Measurements from ENCODE around the gene CDCP1. TPM values are rescaled to one million over a fixed set of nuclear protein-coding genes. Genes with fewer than 3 reads are reported as not detected.

Gene CDCP1
- total and polyA plus RNA-seq, 2 donors (not counting 1 experiment from before 2014, with no cell fraction given), result not detected

- intact Hi-C loops (cut with micrococcal nuclease), result no loop called here
- Mint-ChIP-seq H3K27me3 (peaks cover 16% of the 10 kb centered on the region), H3K4me1 (no peaks in the 10 kb centered on the region), H3K4me3 (no peak overlapping the region), H3K27ac (no peak overlapping the region), H3K9me3 (ENCODE audit: insufficient read depth) (no peaks in the 10 kb centered on the region)
- 94% methylated on average over 6 of the region's 6 CpGs for WGBS (ENCODE audit: insufficient coverage)
- H3K79me2 ChIP-seq (ENCODE audit: control insufficient read depth, insufficient read depth, low read length), result no peaks in the 10 kb centered on the region
- no peaks in the 10 kb centered on the region for H4K20me1 ChIP-seq (ENCODE audit: control insufficient read depth, insufficient read depth, low read length, poor library complexity, severe bottlenecking)
- no peak overlapping the region for H2AFZ ChIP-seq (ENCODE audit: insufficient read depth, low read depth, low read length, poor library complexity, severe bottlenecking)
- H3K27ac ChIP-seq (ENCODE audit: low read length in 2 of 2), result no peak overlapping the region
- H3K4me3 ChIP-seq (ENCODE audit: control extremely low read depth in 1 of 5, extremely low read depth in 1 of 5, insufficient read depth in 1 of 5, low read depth in 2 of 5, low read length in 4 of 5), result no peak overlapping the region
- ATAC-seq (ENCODE audit: low read depth) (no peak), DNase-seq (no peak)
- ChIA-PET POLR2A (no interaction called here), CTCF (no interaction called here)
- H3K9ac ChIP-seq (ENCODE audit: low read length), result no peak overlapping the region
- no peaks in the 10 kb centered on the region for H3K9me3 ChIP-seq (ENCODE audit: control extremely low read depth in 1 of 3, control insufficient read depth in 2 of 3, insufficient read depth in 1 of 3, low read length in 2 of 3)
- no peak for TF ChIP-seq EZH2 (IDR thresholded peaks at IDR 0.05; ENCODE audit: borderline replicate concordance, insufficient read depth, low read depth, low read length, poor library complexity, severe bottlenecking)
- no peak for TF ChIP-seq CTCF (IDR thresholded peaks at IDR 0.05)
- H3K4me2 ChIP-seq (replicated peaks; ENCODE audit: low read depth, low read length, poor library complexity, severe bottlenecking), result no peak overlapping the region
- H3K4me1 ChIP-seq (ENCODE audit: control insufficient read depth in 2 of 2, insufficient read depth in 2 of 2, low read length in 2 of 2), result no peaks in the 10 kb centered on the region
- H3K27me3 ChIP-seq (replicated peaks in 1 of 4; ENCODE audit: control extremely low read depth in 1 of 4, control insufficient read depth in 3 of 4, insufficient read depth in 4 of 4, low read length in 3 of 4), result no peaks in the 10 kb centered on the region
- H3K36me3 ChIP-seq (replicated peaks in 1 of 2; ENCODE audit: control extremely low read depth in 1 of 2, control insufficient read depth in 1 of 2, extremely low read depth in 1 of 2, insufficient read depth in 2 of 2, low read length in 1 of 2), result no peaks in the 10 kb centered on the region
These were observed 33.9 kb upstream of the CDCP1 start for GRCh38 chr3:45180051-45180450.

DNA sequence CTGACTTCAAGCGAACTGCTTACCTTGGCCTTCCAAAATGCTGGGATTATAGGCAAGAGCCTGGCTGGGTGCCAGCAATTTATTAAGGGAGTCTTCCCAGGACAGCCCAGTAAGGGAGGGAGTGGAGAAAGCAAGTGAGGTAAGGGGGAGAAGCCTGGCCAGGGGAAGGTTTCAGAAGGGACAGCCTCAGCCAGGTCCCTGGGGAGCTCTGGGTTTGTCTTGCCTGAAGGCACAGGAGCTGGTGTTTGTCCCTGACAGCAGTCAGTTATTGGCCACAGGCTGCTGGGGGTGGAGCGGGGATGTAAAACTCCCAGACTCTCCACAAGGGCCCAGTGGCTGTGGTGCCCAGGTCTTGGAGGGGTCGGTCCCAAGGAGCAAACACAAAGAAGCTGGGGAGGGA is 33.0 kb upstream of the CDCP1 start:
- H3K27me3 ChIP-seq (replicated peaks in 1 of 4; ENCODE audit: control extremely low read depth in 1 of 4, control insufficient read depth in 3 of 4, insufficient read depth in 4 of 4, low read length in 3 of 4), result no peaks in the 10 kb centered on the region
- Mint-ChIP-seq H3K27ac (no peak overlapping the region), H3K9me3 (ENCODE audit: insufficient read depth) (no peaks in the 10 kb centered on the region), H3K27me3 (peaks cover 16% of the 10 kb centered on the region), H3K4me1 (no peaks in the 10 kb centered on the region), H3K4me3 (no peak overlapping the region)
- WGBS (ENCODE audit: insufficient coverage), result 97% methylated on average over 3 of the region's 3 CpGs
- ChIA-PET CTCF (no interaction called here), POLR2A (no interaction called here)
- no peaks in the 10 kb centered on the region for H3K36me3 ChIP-seq (replicated peaks in 1 of 2; ENCODE audit: control extremely low read depth in 1 of 2, control insufficient read depth in 1 of 2, extremely low read depth in 1 of 2, insufficient read depth in 2 of 2, low read length in 1 of 2)
- H3K79me2 ChIP-seq (ENCODE audit: control insufficient read depth, insufficient read depth, low read length), result no peaks in the 10 kb centered on the region
- intact Hi-C loops (cut with micrococcal nuclease), result no loop called here
- TF ChIP-seq EZH2 (IDR thresholded peaks at IDR 0.05; ENCODE audit: borderline replicate concordance, insufficient read depth, low read depth, low read length, poor library complexity, severe bottlenecking), result no peak
- TF ChIP-seq CTCF (IDR thresholded peaks at IDR 0.05), result no peak
- no peak overlapping the region for H3K27ac ChIP-seq (ENCODE audit: low read length in 2 of 2)
- no peak for ATAC-seq (ENCODE audit: low read depth)
- DNase-seq, result no peak
- H3K4me2 ChIP-seq (replicated peaks; ENCODE audit: low read depth, low read length, poor library complexity, severe bottlenecking), result no peak overlapping the region
- no peak overlapping the region for H3K4me3 ChIP-seq (ENCODE audit: control extremely low read depth in 1 of 5, extremely low read depth in 1 of 5, insufficient read depth in 1 of 5, low read depth in 2 of 5, low read length in 4 of 5)
- H3K4me1 ChIP-seq (ENCODE audit: control insufficient read depth in 2 of 2, insufficient read depth in 2 of 2, low read length in 2 of 2), result no peaks in the 10 kb centered on the region
- no peaks in the 10 kb centered on the region for H3K9me3 ChIP-seq (ENCODE audit: control extremely low read depth in 1 of 3, control insufficient read depth in 2 of 3, insufficient read depth in 1 of 3, low read length in 2 of 3)
- no peak overlapping the region for H3K9ac ChIP-seq (ENCODE audit: low read length)
- H2AFZ ChIP-seq (ENCODE audit: insufficient read depth, low read depth, low read length, poor library complexity, severe bottlenecking), result no peak overlapping the region
- H4K20me1 ChIP-seq (ENCODE audit: control insufficient read depth, insufficient read depth, low read length, poor library complexity, severe bottlenecking), result no peaks in the 10 kb centered on the region
